H54 (cell line): ENCODE results near the gene ISG20.

ENCODE experiments used
- DNase-seq: peaks from one replicate; pipeline ENCODE4 v3.0.0; 2011; ENCODE audit warnings: low spot score, mixed read lengths; ENCODE audit not compliant: insufficient read length
- FAIRE-seq: peaks from 3 replicates; lab custom pipeline; 2011; peaks lifted over from hg19 to GRCh38; lab: Jason Lieb, UNC
- POLR2A ChIP-seq: IDR thresholded peaks from 2 replicates; pipeline ENCODE4 v1.6.1; 2011; ENCODE audit warnings: low read depth, mild to moderate bottlenecking, low read length

The ISG20 gene

DNA sequence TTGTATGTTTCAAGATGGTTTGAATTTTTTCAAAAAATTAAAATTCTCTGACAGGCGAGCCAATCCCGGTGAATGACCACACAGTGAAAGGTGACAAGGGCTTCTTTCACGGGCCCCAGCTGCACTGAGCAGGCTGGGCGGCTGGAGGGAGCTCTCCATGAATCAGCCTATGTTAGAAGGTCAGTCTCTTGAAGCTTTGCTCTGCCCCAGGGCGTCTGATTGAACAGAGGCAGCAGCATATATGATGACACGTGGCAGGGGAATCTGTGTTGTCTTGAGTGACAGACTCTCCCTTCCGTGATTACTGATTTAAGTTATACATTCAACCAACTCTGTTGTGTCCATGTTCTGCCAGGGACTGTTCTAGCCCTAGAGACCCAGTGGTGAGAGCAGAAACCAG lies 51.5 kb downstream of the ISG20 start:
- no peak for DNase-seq
- no peak for FAIRE-seq
- no peak for TF ChIP-seq POLR2A

GRCh38 chr15:88693191-88693590 lies 54.4 kb downstream of the ISG20 start:
- FAIRE-seq (no peak), DNase-seq (no peak)
- TF ChIP-seq POLR2A: no peak

- no peak for FAIRE-seq
- TF ChIP-seq POLR2A: no peak
- DNase-seq: no peak
Measured at GRCh38 chr15:88695101-88695500, 56.3 kb downstream of the ISG20 start.

DNA sequence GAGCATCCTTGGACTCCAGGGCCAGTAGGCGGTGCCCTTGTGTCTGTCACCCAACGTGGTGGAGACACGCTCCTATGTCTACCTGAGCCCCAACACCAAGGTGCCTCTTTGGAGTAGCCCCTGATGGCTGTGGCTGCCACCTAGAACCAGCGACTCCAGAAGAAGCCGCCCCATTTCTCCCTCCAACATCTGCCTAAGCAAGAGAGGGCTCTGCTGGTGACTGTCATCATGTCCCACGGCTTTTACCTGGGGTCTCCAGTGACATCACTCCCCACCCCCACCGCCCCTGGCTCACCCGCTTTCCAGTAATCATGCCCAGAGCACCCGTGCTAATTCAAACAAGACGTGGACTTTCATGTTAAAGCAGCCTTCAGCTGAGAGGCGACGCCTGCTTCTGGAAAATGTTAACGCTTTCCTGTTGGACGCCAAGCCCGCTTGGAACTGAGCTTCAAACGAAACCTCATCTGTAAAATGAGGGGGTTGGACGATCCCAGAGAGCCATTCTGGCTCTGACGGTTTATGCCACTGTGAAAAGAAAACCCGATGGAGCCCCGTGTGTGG lies 57.0 kb downstream of the ISG20 start:
- FAIRE-seq (no peak), DNase-seq (no peak)
- TF ChIP-seq POLR2A: no peak

- no peak for TF ChIP-seq POLR2A
- no peak for FAIRE-seq
- DNase-seq: no peak
Measured at GRCh38 chr15:88696254-88696653, 57.4 kb downstream of the ISG20 start.

DNA sequence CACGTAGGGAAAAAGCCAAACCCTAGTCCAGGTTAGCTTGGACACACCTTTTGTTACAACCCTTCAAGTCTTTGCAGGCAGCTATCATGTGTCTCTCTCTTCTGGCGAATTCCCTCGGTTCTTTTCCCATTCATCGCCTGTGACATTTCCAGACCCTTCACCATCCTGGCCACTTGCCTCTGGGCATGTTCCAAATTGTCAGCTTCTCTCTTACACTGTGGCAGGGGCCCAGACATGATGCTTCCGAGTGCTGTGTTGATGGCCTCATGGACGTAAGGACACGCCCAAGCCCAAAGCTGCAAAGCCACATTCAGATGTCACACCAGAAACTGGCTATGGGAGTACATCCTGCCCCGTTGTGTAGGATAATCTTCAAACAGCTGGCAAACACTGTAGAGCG lies 58.5 kb downstream of the ISG20 start:
- DNase-seq: no peak
- no peak for FAIRE-seq
- TF ChIP-seq POLR2A: no peak

- no peak for DNase-seq
- FAIRE-seq: no peak
- no peak for TF ChIP-seq POLR2A
Measured at GRCh38 chr15:88699861-88700260, 61.0 kb downstream of the ISG20 start.

DNA sequence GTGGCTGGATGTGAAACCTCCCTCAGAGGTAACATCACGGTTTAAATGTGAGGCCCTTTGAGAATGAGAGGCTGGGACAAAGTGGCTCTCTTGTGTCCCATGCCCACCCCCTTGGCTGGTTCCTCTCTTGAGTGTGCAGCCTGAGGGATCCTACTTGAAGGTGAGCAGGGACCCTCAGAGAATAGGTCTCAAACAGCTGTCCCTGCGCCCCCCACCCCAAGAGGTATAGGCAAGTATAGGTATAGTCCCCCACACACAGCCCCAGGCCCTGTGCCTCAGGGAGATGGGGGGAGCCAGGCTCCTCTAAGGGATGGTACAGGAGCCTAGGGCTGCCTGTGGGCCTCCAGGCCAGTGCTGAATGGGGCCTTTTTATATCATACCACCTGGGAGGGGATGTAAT lies 61.9 kb downstream of the ISG20 start:
- DNase-seq: no peak
- no peak for TF ChIP-seq POLR2A
- FAIRE-seq: no peak

GRCh38 chr15:88701561-88702095 lies 62.8 kb downstream of the ISG20 start:
- DNase-seq: no peak
- no peak for FAIRE-seq
- no peak for TF ChIP-seq POLR2A

DNA sequence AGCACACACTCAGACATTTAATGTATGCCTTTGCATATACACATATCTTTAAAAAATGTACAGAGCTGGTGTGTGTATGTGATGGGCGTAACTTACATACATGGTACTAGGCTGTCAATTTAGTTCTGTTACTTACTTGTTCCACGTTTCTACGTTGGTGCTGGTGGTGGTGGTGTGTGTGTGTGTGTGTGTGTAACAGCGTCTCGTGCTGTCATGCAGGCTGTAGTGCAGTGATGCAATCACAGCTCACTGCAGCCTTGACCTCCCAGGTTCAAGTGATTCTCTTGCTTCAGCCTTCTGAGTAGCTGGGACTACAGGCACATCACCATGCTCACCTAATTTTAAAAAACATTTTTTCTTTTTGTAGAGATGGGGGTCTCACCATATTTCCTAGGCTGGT lies 64.2 kb downstream of the ISG20 start:
- no peak for DNase-seq
- no peak for FAIRE-seq
- TF ChIP-seq POLR2A: no peak

DNA sequence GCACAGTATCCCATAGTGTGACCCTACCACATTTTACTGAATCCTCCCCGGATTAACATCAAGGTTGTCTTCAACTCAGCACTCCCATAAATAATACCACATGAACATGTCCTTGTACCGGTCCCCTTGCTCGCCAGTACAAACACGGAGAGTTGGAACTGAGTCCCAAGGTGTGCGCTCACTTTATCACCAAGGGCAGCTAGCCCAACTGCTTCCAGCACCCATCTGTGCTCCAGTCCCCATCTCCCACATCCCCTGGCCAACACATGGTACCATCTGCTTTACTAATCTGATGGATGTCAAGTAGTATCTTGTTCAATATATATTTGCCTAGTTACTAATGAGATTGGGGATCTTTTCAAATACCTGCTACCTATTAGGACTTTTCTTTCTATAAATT lies 64.7 kb downstream of the ISG20 start:
- no peak for TF ChIP-seq POLR2A
- no peak for FAIRE-seq

GRCh38 chr15:88704791-88705768 lies 66.3 kb downstream of the ISG20 start:
- no peak for DNase-seq
- no peak for TF ChIP-seq POLR2A
- no peak for FAIRE-seq

More for the DNA sequence above, 64.7 kb downstream of the ISG20 start:
- no peak for DNase-seq

DNA sequence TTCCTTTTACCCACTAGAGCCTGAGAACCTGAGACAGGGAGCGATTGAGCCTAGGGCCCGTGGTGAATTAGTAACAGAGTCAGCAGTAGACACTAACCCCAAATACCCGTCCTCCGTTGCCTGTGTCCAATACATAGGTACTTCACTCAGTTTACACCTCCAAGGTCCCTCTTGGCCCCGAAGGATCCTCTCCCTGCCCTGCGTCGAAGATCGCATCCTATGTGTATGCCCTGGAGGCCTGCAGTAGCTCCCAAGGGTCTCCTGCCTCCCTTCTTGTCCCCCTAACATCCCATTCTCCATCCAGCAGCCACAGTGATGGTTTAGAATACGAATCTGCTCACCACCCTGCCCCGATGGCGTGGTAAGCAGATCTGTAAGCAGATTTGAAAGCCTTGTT lies 67.0 kb downstream of the ISG20 start:
- FAIRE-seq: no peak
- no peak for DNase-seq

More for the DNA sequence above, 67.0 kb downstream of the ISG20 start:
- no peak for TF ChIP-seq POLR2A
